SU-DHL-6 (cell line): ENCODE measurements around the gene BCL2L11.

Experiments used
- H2AFZ ChIP-seq: fragments of 200-600 bp; sonication (generic); 2 replicates; pipeline ENCODE4 v1.6.1; 2014; ENCODE audit warnings: low read depth, mild to moderate bottlenecking, moderate library complexity, mixed read lengths, antibody characterized with exemption, low read length; ENCODE audit not compliant: severe bottlenecking
- H3F3A ChIP-seq: fragments of 200-600 bp; shearing (Covaris generic); 2 replicates; pipeline ENCODE4 v1.6.0; 2016; ENCODE audit warnings: antibody characterized with exemption, mild to moderate bottlenecking; ENCODE audit not compliant: insufficient read depth
- H3K27ac ChIP-seq: fragments of 200-600 bp; sonication (generic); 2 replicates; pipeline ENCODE4 v1.5.1; 2016; ENCODE audit warnings: low read depth, mild to moderate bottlenecking, low read length, moderate library complexity, mixed read lengths
- H3K27me3 ChIP-seq: fragments of 200-600 bp; sonication (generic), shearing (Covaris generic); 2 replicates; pipeline ENCODE4 v1.6.0; 2014; ENCODE audit warnings: mild to moderate bottlenecking, low read length
- H3K36me3 ChIP-seq: fragments of 200-600 bp; sonication (generic); 2 replicates; pipeline ENCODE4 v1.6.1; 2014; ENCODE audit warnings: mild to moderate bottlenecking, low read length, mixed read lengths
- H3K4me2 ChIP-seq: fragments of 300-600, 200-600 bp; shearing (Covaris generic), sonication (generic); 2 replicates; pipeline ENCODE4 v1.6.0; 2014; ENCODE audit warnings: low read length, low read depth, mild to moderate bottlenecking; ENCODE audit not compliant: poor library complexity, severe bottlenecking
- H3K4me3 ChIP-seq: fragments of 200-600 bp; sonication (generic); 2 replicates; pipeline ENCODE4 v1.5.1; 2014; ENCODE audit warnings: antibody characterized with exemption, low read length, mild to moderate bottlenecking, mixed read lengths; ENCODE audit not compliant: insufficient read depth, poor library complexity, severe bottlenecking
- H3K79me2 ChIP-seq: fragments of 200-600 bp; sonication (generic); 2 replicates; pipeline ENCODE4 v1.6.1; 2014; ENCODE audit warnings: mild to moderate bottlenecking, low read length, moderate library complexity; ENCODE audit not compliant: insufficient read depth
- H3K9ac ChIP-seq: fragments of 200-600 bp; sonication (generic); 2 replicates; pipeline ENCODE4 v1.7.0; 2014; ENCODE audit warnings: mild to moderate bottlenecking, low read length
- H3K9me2 ChIP-seq: fragments of 200-600 bp; sonication (generic); replicated peaks from 2 replicates; pipeline ENCODE4 v1.6.1; 2014; ENCODE audit warnings: low read length; ENCODE audit not compliant: insufficient read depth
- H3K9me3 ChIP-seq: fragments of 200-600 bp; sonication (generic); 2 replicates; pipeline ENCODE4 v1.6.1; 2014; ENCODE audit warnings: low read length, mixed read lengths; ENCODE audit not compliant: insufficient read depth
- H4K20me1 ChIP-seq: fragments of 200-600 bp; sonication (generic); 2 replicates; pipeline ENCODE4 v1.6.1; 2014; ENCODE audit warnings: low read depth, mild to moderate bottlenecking, antibody characterized with exemption, low read length, moderate library complexity, mixed read lengths
- EZH2phosphoT487 ChIP-seq: fragments of 200-600 bp; sonication (generic), shearing (Covaris generic); conservative IDR thresholded peaks from 2 replicates; pipeline ENCODE4 v1.6.1; 2018; ENCODE audit warnings: mild to moderate bottlenecking, antibody characterized with exemption, low read length, moderate library complexity, mixed read lengths
- TF ChIP-seq, protein P1 (sequence below): fragments of 200-600 bp; sonication (generic); IDR thresholded peaks from one replicate; pipeline ENCODE4 v1.5.1; 2017; ENCODE audit warnings: antibody characterized with exemption, mild to moderate bottlenecking, low read length, moderate library complexity; ENCODE audit not compliant: insufficient read depth, poor library complexity, severe bottlenecking

BCL2L11 gene

GRCh38 chr2:111100087-111100764, 20.5 kb upstream of the BCL2L11 start:
- Histone ChIP-seq H3K9me3 (no peaks in the 10 kb centered on the region), H3F3A (no peaks in the 10 kb centered on the region), H3K27ac (no peak overlapping the region), H3K36me3 (no peaks in the 10 kb centered on the region), H3K9ac (no peak overlapping the region), H2AFZ (no peak overlapping the region), H4K20me1 (no peaks in the 10 kb centered on the region), H3K4me2 (no peak overlapping the region), H3K27me3 (no peaks in the 10 kb centered on the region), H3K4me3 (no peak overlapping the region), H3K9me2 (no peaks in the 10 kb centered on the region), H3K79me2 (no peaks in the 10 kb centered on the region)
- TF ChIP-seq, protein P1, sequence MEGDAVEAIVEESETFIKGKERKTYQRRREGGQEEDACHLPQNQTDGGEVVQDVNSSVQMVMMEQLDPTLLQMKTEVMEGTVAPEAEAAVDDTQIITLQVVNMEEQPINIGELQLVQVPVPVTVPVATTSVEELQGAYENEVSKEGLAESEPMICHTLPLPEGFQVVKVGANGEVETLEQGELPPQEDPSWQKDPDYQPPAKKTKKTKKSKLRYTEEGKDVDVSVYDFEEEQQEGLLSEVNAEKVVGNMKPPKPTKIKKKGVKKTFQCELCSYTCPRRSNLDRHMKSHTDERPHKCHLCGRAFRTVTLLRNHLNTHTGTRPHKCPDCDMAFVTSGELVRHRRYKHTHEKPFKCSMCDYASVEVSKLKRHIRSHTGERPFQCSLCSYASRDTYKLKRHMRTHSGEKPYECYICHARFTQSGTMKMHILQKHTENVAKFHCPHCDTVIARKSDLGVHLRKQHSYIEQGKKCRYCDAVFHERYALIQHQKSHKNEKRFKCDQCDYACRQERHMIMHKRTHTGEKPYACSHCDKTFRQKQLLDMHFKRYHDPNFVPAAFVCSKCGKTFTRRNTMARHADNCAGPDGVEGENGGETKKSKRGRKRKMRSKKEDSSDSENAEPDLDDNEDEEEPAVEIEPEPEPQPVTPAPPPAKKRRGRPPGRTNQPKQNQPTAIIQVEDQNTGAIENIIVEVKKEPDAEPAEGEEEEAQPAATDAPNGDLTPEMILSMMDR: no peak
- TF ChIP-seq EZH2phosphoT487: no peak

GRCh38 chr2:111100765-111101162, 19.9 kb upstream of the BCL2L11 start:
- Histone ChIP-seq H3K9me2 (no peaks in the 10 kb centered on the region), H3K27me3 (no peaks in the 10 kb centered on the region), H4K20me1 (no peaks in the 10 kb centered on the region), H2AFZ (no peak overlapping the region), H3K4me2 (no peak overlapping the region), H3F3A (no peaks in the 10 kb centered on the region), H3K79me2 (no peaks in the 10 kb centered on the region), H3K9ac (no peak overlapping the region), H3K4me3 (no peak overlapping the region), H3K27ac (no peak overlapping the region), H3K9me3 (no peaks in the 10 kb centered on the region), H3K36me3 (no peaks in the 10 kb centered on the region)
- TF ChIP-seq, protein P1: no peak
- TF ChIP-seq EZH2phosphoT487: no peak

DNA sequence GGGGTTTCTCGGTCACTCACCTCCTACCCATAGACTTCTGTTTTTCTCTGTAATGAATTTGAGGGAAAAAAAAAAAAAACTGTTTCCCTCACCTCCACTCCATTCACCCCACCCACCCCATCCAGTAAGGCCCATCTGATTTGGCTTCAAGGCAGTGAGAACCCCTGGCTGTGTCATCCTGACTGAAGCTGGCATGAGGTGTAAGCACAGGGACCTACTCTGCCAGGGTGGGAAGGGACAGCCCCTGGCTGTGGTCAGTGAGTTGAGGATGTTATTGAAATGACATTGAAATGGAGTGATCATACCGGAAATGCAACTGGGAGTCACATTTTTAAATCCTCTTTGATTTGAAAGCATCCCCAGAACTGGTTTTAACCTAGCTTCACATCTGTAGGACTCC, 19.1 kb upstream of the BCL2L11 start:
- Histone ChIP-seq H3K4me3 (no peak overlapping the region), H3F3A (no peaks in the 10 kb centered on the region), H3K9me3 (no peaks in the 10 kb centered on the region), H3K27ac (no peak overlapping the region), H3K9ac (no peak overlapping the region), H3K27me3 (no peaks in the 10 kb centered on the region), H3K4me2 (no peak overlapping the region), H4K20me1 (no peaks in the 10 kb centered on the region), H2AFZ (no peak overlapping the region), H3K9me2 (no peaks in the 10 kb centered on the region), H3K36me3 (no peaks in the 10 kb centered on the region), H3K79me2 (no peaks in the 10 kb centered on the region)
- TF ChIP-seq EZH2phosphoT487: no peak
- TF ChIP-seq, protein P1: no peak
